GM23338 (cell line): ENCODE results near the gene EPHA6. TPM values are rescaled to one million over a fixed set of nuclear protein-coding genes. Genes with fewer than 3 reads are reported as not detected.

Experiments
- ATAC-seq: fragments of 200-7000 bp; cut with Tn5 transposase; 3 replicates; pipeline ENCODE4 v1.9.1; 2020
- DNase-seq: peaks from one replicate; pipeline ENCODE4 v3.0.0-alpha.2; 2015; ENCODE audit warnings: low spot score
- H2AFZ ChIP-seq: fragments of 200-600 bp; sonication (generic); 2 replicates; pipeline ENCODE4 v1.8.0; 2016; ENCODE audit warnings: antibody characterized with exemption, mild to moderate bottlenecking, moderate library complexity
- H3F3A ChIP-seq: fragments of 200-600 bp; sonication (generic); replicated peaks from 2 replicates; pipeline ENCODE4 v1.8.0; 2017; ENCODE audit warnings: antibody characterized with exemption, mixed run types, low read depth
- H3K27ac ChIP-seq: fragments of 200-600 bp; sonication (generic); 2 replicates; pipeline ENCODE4 v1.6.1; 2016; ENCODE audit warnings: low read depth
- H3K27me3 ChIP-seq: fragments of 200-600 bp; sonication (generic); 2 replicates; pipeline ENCODE4 v1.8.0; 2016; ENCODE audit warnings: mild to moderate bottlenecking, mixed run types, moderate library complexity; ENCODE audit not compliant: insufficient read depth
- H3K36me3 ChIP-seq: fragments of 200-600 bp; sonication (generic); 2 replicates; pipeline ENCODE4 v1.8.0; 2016; ENCODE audit warnings: mild to moderate bottlenecking; ENCODE audit not compliant: insufficient read depth
- H3K4me1 ChIP-seq: fragments of 200-600 bp; sonication (generic); 2 replicates; pipeline ENCODE4 v1.8.0; 2016; ENCODE audit warnings: mild to moderate bottlenecking, moderate library complexity; ENCODE audit not compliant: insufficient read depth
- H3K4me2 ChIP-seq: fragments of 200-600 bp; sonication (generic); 2 replicates; pipeline ENCODE4 v1.7.1; 2017; ENCODE audit warnings: mixed run types
- H3K4me3 ChIP-seq: fragments of 200-600 bp; sonication (generic); 2 replicates; pipeline ENCODE4 v1.6.1; 2016; ENCODE audit warnings: mixed run types
- H3K79me2 ChIP-seq: fragments of 200-600 bp; sonication (generic); replicated peaks from 2 replicates; pipeline ENCODE4 v1.8.0; 2017; ENCODE audit warnings: mild to moderate bottlenecking; ENCODE audit not compliant: insufficient read depth
- H3K9me2 ChIP-seq: fragments of 200-600 bp; sonication (generic); 2 replicates; pipeline ENCODE4 v1.8.0; 2017; ENCODE audit not compliant: insufficient read depth
- H4K20me1 ChIP-seq: fragments of 200-600 bp; sonication (generic); replicated peaks from 2 replicates; pipeline ENCODE4 v1.8.0; 2017; ENCODE audit warnings: mild to moderate bottlenecking; ENCODE audit not compliant: insufficient read depth
- H3K27ac Mint-ChIP-seq: 2 replicates; pipeline ENCODE4 v1.8.0; 2020; ENCODE audit warnings: inconsistent platforms, mild to moderate bottlenecking, moderate library complexity, mixed read lengths
- H3K27me3 Mint-ChIP-seq: 3 replicates; pipeline ENCODE4 v1.8.0; 2022; ENCODE audit warnings: low read depth, mild to moderate bottlenecking, moderate library complexity, mixed read lengths, inconsistent platforms; ENCODE audit not compliant: insufficient read depth, poor library complexity
- H3K36me3 Mint-ChIP-seq: 3 replicates; pipeline ENCODE4 v1.8.0; 2021; ENCODE audit warnings: low read depth, mild to moderate bottlenecking, inconsistent platforms, moderate library complexity, mixed read lengths
- H3K4me1 Mint-ChIP-seq: 3 replicates; pipeline ENCODE4 v1.8.0; 2020; ENCODE audit warnings: mild to moderate bottlenecking, inconsistent platforms, mixed read lengths
- H3K4me3 Mint-ChIP-seq: 3 replicates; pipeline ENCODE4 v1.8.0; 2021; ENCODE audit warnings: moderate library complexity, mild to moderate bottlenecking, inconsistent platforms, mixed read lengths
- H3K9me3 Mint-ChIP-seq: 3 replicates; pipeline ENCODE4 v1.8.0; 2020; ENCODE audit warnings: moderate library complexity, mild to moderate bottlenecking, inconsistent platforms, mixed read lengths
- CREB1 ChIP-seq: fragments of 250-450 bp; sonication (Bioruptor Pico); IDR thresholded peaks from 2 replicates; pipeline ENCODE4 v1.5.0; 2020; ENCODE audit warnings: low read depth, mild to moderate bottlenecking, moderate library complexity
- EZH2 ChIP-seq: fragments of 200-600 bp; sonication (generic); IDR thresholded peaks from one replicate; pipeline ENCODE4 v1.8.0; 2017; ENCODE audit warnings: antibody characterized with exemption, mild to moderate bottlenecking, low read depth; ENCODE audit not compliant: unreplicated experiment
- EZH2phosphoT487 ChIP-seq: fragments of 200-600 bp; sonication (generic); IDR thresholded peaks from one replicate; pipeline ENCODE4 v1.8.1; 2018; ENCODE audit warnings: antibody characterized with exemption; ENCODE audit not compliant: unreplicated experiment
- JUNB ChIP-seq: IDR thresholded peaks from one replicate; pipeline ENCODE4 v1.6.1; 2016; ENCODE audit warnings: antibody characterized with exemption; ENCODE audit not compliant: unreplicated experiment
- POLR2AphosphoS5 ChIP-seq: IDR thresholded peaks from 2 replicates; pipeline ENCODE4 v1.6.1; 2016; ENCODE audit warnings: antibody characterized with exemption, low read depth
- STAT1 ChIP-seq: IDR thresholded peaks from one replicate; pipeline ENCODE4 v1.6.1; 2016; ENCODE audit warnings: antibody characterized with exemption; ENCODE audit not compliant: unreplicated experiment
- ZNF114 ChIP-seq: fragments of 250-450 bp; sonication (Bioruptor Pico); IDR thresholded peaks from 2 replicates; pipeline ENCODE4 v1.5.0; 2020; ENCODE audit warnings: mild to moderate bottlenecking, moderate library complexity
- ZNF331 ChIP-seq: fragments of 250-450 bp; sonication (Bioruptor Pico); IDR thresholded peaks from 2 replicates; pipeline ENCODE4 v1.5.0; 2020; ENCODE audit warnings: low read depth, mild to moderate bottlenecking, moderate library complexity
- polyA plus RNA-seq: library from polyadenylated mRNA; unstranded; fragments of >200 nt; fragmentation: Nextera tagmentation; extraction: Ambion mirVana; gene quantifications from 2 replicates; pipeline ENCODE4 v1.2.1, GENCODE V29; 2016
- total RNA-seq: library from RNA; depleted of rRNA; stranded (reverse); fragments of >200 nt; shearing (Covaris generic); gene quantifications from 2 replicates; pipeline ENCODE4 v1.2.3, GENCODE V29; 2014
- TF ChIP-seq, protein P1 (sequence below), 2 experiments: fragments of 200-600 bp in 1 of 2; sonication (generic) in 1 of 2; conservative IDR thresholded peaks; 2 replicates each; pipeline versions ENCODE4 v1.5.1 to v1.6.1; 2016 to 2017; ENCODE audit warnings: antibody characterized with exemption in 2 of 2, low read depth in 2 of 2, mild to moderate bottlenecking in 2 of 2, moderate library complexity in 1 of 2
- TF ChIP-seq, protein P2 (sequence below): IDR thresholded peaks from 2 replicates; pipeline ENCODE4 v1.6.1; 2016; ENCODE audit warnings: antibody characterized with exemption

Gene EPHA6
- total and polyA plus RNA-seq, 2 experiments from 2014 or later, result 0.37 to 2.6 TPM

DNA sequence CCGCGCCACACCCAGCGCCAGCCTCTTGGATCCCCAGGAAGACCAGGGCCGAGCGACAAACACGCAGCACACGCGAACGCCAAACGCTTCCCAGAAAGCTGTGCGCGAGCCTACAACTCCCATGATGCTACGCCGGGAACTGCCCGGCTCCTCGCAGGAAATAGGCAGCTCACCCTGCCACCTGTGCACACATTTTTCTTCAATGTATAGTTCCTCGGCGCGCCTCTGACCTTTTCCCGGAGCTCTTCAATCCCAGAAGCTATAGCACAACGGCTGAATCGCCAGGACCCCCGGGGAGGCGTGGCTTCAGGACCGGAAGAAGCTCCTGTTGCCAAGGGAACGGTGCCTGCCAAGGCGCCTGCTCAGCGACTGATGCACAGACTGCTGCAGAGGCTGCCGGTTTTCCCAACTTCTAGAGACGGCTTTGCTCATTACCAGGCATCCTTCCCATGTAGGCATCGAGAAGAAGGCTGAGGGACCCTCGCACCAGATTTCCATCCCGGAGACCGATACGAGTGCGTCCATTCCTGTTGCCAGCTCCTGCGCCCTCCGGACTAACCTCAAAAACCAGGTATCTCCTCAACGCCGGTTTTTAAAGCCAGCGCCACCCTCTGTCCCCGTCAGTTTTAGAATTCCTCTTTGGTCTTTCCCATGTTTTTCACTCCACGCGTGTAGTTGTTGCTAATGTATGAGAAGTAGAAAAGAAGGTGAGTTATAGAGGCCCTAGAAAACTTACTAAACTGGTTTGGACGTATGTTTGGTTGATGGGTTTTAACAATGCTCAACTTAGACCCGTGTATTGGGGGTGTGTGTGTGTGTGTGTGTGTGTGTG lies 950.2 kb downstream of the EPHA6 start, which contains the start of gene ARL6 (continued):
- TF ChIP-seq, protein P1, sequence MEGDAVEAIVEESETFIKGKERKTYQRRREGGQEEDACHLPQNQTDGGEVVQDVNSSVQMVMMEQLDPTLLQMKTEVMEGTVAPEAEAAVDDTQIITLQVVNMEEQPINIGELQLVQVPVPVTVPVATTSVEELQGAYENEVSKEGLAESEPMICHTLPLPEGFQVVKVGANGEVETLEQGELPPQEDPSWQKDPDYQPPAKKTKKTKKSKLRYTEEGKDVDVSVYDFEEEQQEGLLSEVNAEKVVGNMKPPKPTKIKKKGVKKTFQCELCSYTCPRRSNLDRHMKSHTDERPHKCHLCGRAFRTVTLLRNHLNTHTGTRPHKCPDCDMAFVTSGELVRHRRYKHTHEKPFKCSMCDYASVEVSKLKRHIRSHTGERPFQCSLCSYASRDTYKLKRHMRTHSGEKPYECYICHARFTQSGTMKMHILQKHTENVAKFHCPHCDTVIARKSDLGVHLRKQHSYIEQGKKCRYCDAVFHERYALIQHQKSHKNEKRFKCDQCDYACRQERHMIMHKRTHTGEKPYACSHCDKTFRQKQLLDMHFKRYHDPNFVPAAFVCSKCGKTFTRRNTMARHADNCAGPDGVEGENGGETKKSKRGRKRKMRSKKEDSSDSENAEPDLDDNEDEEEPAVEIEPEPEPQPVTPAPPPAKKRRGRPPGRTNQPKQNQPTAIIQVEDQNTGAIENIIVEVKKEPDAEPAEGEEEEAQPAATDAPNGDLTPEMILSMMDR (conservative IDR thresholded peaks at IDR 0.05; ENCODE audit: low read depth in 2 of 2), result peak; percentile 32 to 33
- TF ChIP-seq CREB1 (CRISPR knock-in tag), result peak; percentile 59
- TF ChIP-seq EZH2, result no peak
- no peak for TF ChIP-seq EZH2phosphoT487
- TF ChIP-seq ZNF331, result no peak
- TF ChIP-seq ZNF114, result no peak
- TF ChIP-seq JUNB, result no peak
- peak; percentile 59 for TF ChIP-seq POLR2AphosphoS5
- TF ChIP-seq STAT1, result no peak

DNA sequence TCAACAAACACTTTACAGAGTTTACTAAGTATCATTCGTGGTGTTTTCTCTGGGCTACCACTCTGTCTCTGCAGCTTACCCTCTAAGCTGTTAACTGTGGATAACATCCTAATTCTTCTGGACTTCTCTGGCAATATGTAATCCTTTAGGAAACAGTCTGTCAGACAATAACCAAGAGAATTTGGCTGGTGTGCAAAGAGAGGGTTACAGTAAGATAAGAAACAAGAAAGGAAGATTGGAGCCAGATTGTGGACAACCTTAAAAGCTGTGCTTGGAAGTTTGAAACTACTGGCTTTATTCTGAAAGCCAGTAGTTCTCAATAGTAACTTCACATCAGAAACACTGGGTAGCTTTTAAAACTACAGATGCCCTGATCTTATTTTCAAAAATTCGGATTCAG lies 950.9 kb downstream of the EPHA6 start:
- Mint-ChIP-seq H3K9me3 (no peaks in the 10 kb centered on the region; the same call in 2 of the 3 replicates), H3K36me3 (peaks cover 15% of the 10 kb centered on the region), H3K4me3 (peak overlapping the region; percentile 92), H3K4me1 (peaks cover 19% of the 10 kb centered on the region), H3K27me3 (peaks cover 6% of the 10 kb centered on the region), H3K27ac (no peak overlapping the region)
- H2AFZ ChIP-seq, result no peak overlapping the region
- no peak for TF ChIP-seq POLR2AphosphoS5
- TF ChIP-seq, protein P1 (conservative IDR thresholded peaks at IDR 0.05; ENCODE audit: low read depth in 2 of 2), result no peak
- TF ChIP-seq, protein P2, sequence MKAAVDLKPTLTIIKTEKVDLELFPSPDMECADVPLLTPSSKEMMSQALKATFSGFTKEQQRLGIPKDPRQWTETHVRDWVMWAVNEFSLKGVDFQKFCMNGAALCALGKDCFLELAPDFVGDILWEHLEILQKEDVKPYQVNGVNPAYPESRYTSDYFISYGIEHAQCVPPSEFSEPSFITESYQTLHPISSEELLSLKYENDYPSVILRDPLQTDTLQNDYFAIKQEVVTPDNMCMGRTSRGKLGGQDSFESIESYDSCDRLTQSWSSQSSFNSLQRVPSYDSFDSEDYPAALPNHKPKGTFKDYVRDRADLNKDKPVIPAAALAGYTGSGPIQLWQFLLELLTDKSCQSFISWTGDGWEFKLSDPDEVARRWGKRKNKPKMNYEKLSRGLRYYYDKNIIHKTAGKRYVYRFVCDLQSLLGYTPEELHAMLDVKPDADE, result no peak
- no peaks in the 10 kb centered on the region for H3K27me3 ChIP-seq
- no peaks in the 10 kb centered on the region for H3K9me2 ChIP-seq
- H3K4me1 ChIP-seq, result peaks cover 32% of the 10 kb centered on the region
- DNase-seq (no peak), ATAC-seq (no peak)
- peak overlapping the region; percentile 89 for H3K4me3 ChIP-seq
- H4K20me1 ChIP-seq, result no peaks in the 10 kb centered on the region
- H3K27ac ChIP-seq, result no peak overlapping the region
- H3K4me2 ChIP-seq, result peak overlapping the region; percentile 80
- H3K79me2 ChIP-seq, result peaks cover 41% of the 10 kb centered on the region
- H3F3A ChIP-seq, result no peaks in the 10 kb centered on the region; the same call in 1 of the 2 replicates
- H3K36me3 ChIP-seq, result 0 out of 2 replicates have a peak, but pooled peaks cover under 1% of the 10 kb centered on the region
